B cell (primary cell): ENCODE measurements around the gene NECTIN4. TPM values are rescaled to one million over a fixed set of nuclear protein-coding genes. Genes with fewer than 3 reads are reported as not detected.

Experiments used
- ATAC-seq: fragments of 200-7000 bp; cut with Tn5 transposase; one replicate; pipeline ENCODE4 v1.10.0; 2021; ENCODE audit warnings: low read depth, mild to moderate bottlenecking, moderate number of reproducible peaks, moderate library complexity
- CTCF ChIA-PET: fragments of 350-600 bp; sonication (Branson Sonifier 250); formaldehyde crosslinking; loops from one replicate; lab custom pipeline; 2021; ENCODE audit warnings: antibody characterized with exemption, inconsistent platforms; lab: Charles Lee
- POLR2A ChIA-PET: fragments of 350-600 bp; sonication (Branson Sonifier 250); formaldehyde crosslinking; loops from one replicate; lab custom pipeline; 2021; ENCODE audit warnings: antibody characterized with exemption; lab: Charles Lee
- DNase-seq: peaks from one replicate; pipeline ENCODE4 v3.0.0; 2013
- H2AFZ ChIP-seq: 2 replicates; pipeline ENCODE4 v1.6.1; 2012; ENCODE audit warnings: mild to moderate bottlenecking, low read depth, low read length; ENCODE audit not compliant: insufficient read depth, poor library complexity, severe bottlenecking
- H3K27ac ChIP-seq, 2 donors: 1 replicate in 1 of 2; 2 replicates in 1 of 2; pipeline ENCODE4 v1.5.1; 2012 to 2013; ENCODE audit warnings: low read length in 2 of 2, mild to moderate bottlenecking in 2 of 2, moderate library complexity in 1 of 2
- H3K27me3 ChIP-seq, 4 experiments: fragments of 200-600 bp in 1 of 4; sonication (generic) in 1 of 4; replicated peaks in 1 of 4; 1 replicate in 2 of 4; 2 replicates in 2 of 4; pipeline versions ENCODE4 v1.6.1 to v1.7.0; 2013 to 2016; ENCODE audit warnings: low read length in 3 of 4, mild to moderate bottlenecking in 2 of 4, mixed read lengths in 1 of 4, moderate library complexity in 1 of 4; ENCODE audit not compliant: insufficient read depth in 4 of 4, control insufficient read depth in 3 of 4; ENCODE audit errors: control extremely low read depth in 1 of 4
- H3K36me3 ChIP-seq, 2 experiments: replicated peaks in 1 of 2; 1 replicate in 1 of 2; 2 replicates in 1 of 2; pipeline versions ENCODE4 v1.6.1 to v1.7.1; 2013; ENCODE audit warnings: low read length in 1 of 2; ENCODE audit not compliant: insufficient read depth in 2 of 2, control insufficient read depth in 1 of 2; ENCODE audit errors: control extremely low read depth in 1 of 2, extremely low read depth in 1 of 2
- H3K4me1 ChIP-seq, 2 donors: fragments of 200-600 bp in 1 of 2; sonication (generic) in 1 of 2; 1 replicate in 1 of 2; 2 replicates in 1 of 2; pipeline versions ENCODE4 v1.5.1 to v1.6.1; 2013 to 2017; ENCODE audit warnings: low read length in 2 of 2; ENCODE audit not compliant: control insufficient read depth in 2 of 2, insufficient read depth in 2 of 2
- H3K4me2 ChIP-seq: replicated peaks from 2 replicates; pipeline ENCODE3; 2012; ENCODE audit warnings: mild to moderate bottlenecking, low read depth, low read length; ENCODE audit not compliant: poor library complexity, severe bottlenecking
- H3K4me3 ChIP-seq, 5 experiments: fragments of 200-600 bp in 1 of 5; sonication (generic) in 1 of 5; 1 replicate in 3 of 5; 2 replicates in 2 of 5; pipeline versions ENCODE4 v1.5.1 to v1.7.0; 2011 to 2016; ENCODE audit warnings: low read length in 4 of 5, mild to moderate bottlenecking in 4 of 5, low read depth in 2 of 5, control low read depth in 1 of 5, moderate library complexity in 1 of 5; ENCODE audit not compliant: insufficient read depth in 1 of 5; ENCODE audit errors: control extremely low read depth in 1 of 5, extremely low read depth in 1 of 5
- H3K79me2 ChIP-seq: fragments of 200-600 bp; sonication (generic); one replicate; pipeline ENCODE4 v1.6.0; 2016; ENCODE audit warnings: low read length; ENCODE audit not compliant: control insufficient read depth, insufficient read depth
- H3K9ac ChIP-seq: fragments of 200-600 bp; sonication (generic); 2 replicates; pipeline ENCODE4 v1.6.1; 2017; ENCODE audit warnings: mild to moderate bottlenecking, low read length, moderate library complexity
- H3K9me3 ChIP-seq, 3 donors: one replicate each; pipeline versions ENCODE4 v1.6.1 to v1.7.1; 2013; ENCODE audit warnings: low read length in 2 of 3; ENCODE audit not compliant: control insufficient read depth in 2 of 3, insufficient read depth in 1 of 3; ENCODE audit errors: control extremely low read depth in 1 of 3
- H4K20me1 ChIP-seq: 2 replicates; pipeline ENCODE4 v1.6.0; 2012; ENCODE audit warnings: mild to moderate bottlenecking, low read length; ENCODE audit not compliant: insufficient read depth, control insufficient read depth, poor library complexity, severe bottlenecking
- H3K27ac Mint-ChIP-seq: one replicate; pipeline ENCODE4 v1.8.0; 2021; ENCODE audit warnings: mixed read lengths
- H3K27me3 Mint-ChIP-seq: one replicate; pipeline ENCODE4 v1.8.0; 2021; ENCODE audit warnings: mixed read lengths
- H3K4me1 Mint-ChIP-seq: one replicate; pipeline ENCODE4 v1.8.0; 2021; ENCODE audit warnings: mixed read lengths
- H3K4me3 Mint-ChIP-seq: one replicate; pipeline ENCODE4 v1.8.0; 2021; ENCODE audit warnings: mixed read lengths
- H3K9me3 Mint-ChIP-seq: one replicate; pipeline ENCODE4 v1.8.0; 2022; ENCODE audit warnings: mixed read lengths; ENCODE audit not compliant: insufficient read depth
- EZH2 ChIP-seq: IDR thresholded peaks from 2 replicates; pipeline ENCODE4 v1.6.1; 2012; ENCODE audit warnings: borderline replicate concordance, low read depth, mild to moderate bottlenecking, moderate library complexity, low read length; ENCODE audit not compliant: insufficient read depth, poor library complexity, severe bottlenecking
- WGBS: methylation state at CpG from one replicate; pipeline ENCODE4 v1.1.5; 2013; ENCODE audit warnings: missing lambda C conversion rate; ENCODE audit not compliant: insufficient coverage; 5-methylcytosine and 5-hydroxymethylcytosine counted together
- intact Hi-C: fragments of 100-400 bp; cut with micrococcal nuclease; formaldehyde crosslinking; loops from one replicate; pipeline ENCODE4 v1.10.0; 2022
- polyA plus RNA-seq: library from polyadenylated mRNA; depleted of rRNA; stranded (reverse); fragments of >200 nt; gene quantifications from 2 replicates; pipeline ENCODE4 v1.2.3, GENCODE V29; 2012
- total RNA-seq, 2 donors: library from RNA; stranded (reverse); fragments of 120-200 nt in 1 of 2; gene quantifications; 1 replicate in 1 of 2; 2 replicates in 1 of 2; pipeline versions ENCODE4 v1.2.3 to v1.2.4, GENCODE V29; 2013 to 2022
- TF ChIP-seq, protein P1 (sequence below): fragments of 200-600 bp; IDR thresholded peaks from one replicate; pipeline ENCODE4 v1.8.0; 2022; ENCODE audit warnings: antibody characterized with exemption, mild to moderate bottlenecking

Gene NECTIN4
- total and polyA plus RNA-seq, 2 donors (not counting 1 experiment from before 2014, with no cell fraction given) = not detected

GRCh38 chr1:161096530-161096929 is 7.2 kb upstream of the NECTIN4 start:
- Histone ChIP-seq H3K4me1 (peaks cover 16 to 31% of the 10 kb centered on the region in 2 donors), H3K79me2 (no peaks in the 10 kb centered on the region), H3K9ac (no peak overlapping the region), H3K9me3 (no peaks in the 10 kb centered on the region), H3K4me3 (no peak overlapping the region), H4K20me1 (no peaks in the 10 kb centered on the region), H2AFZ (peak overlapping the region; percentile 11), H3K27ac (no peak overlapping the region), H3K27me3 (no peaks in the 10 kb centered on the region), H3K4me2 (no peak overlapping the region), H3K36me3 (peaks cover 0 to 17% of the 10 kb centered on the region in 2 experiments)
- WGBS = 50% methylated on average over 1 of the region's 1 CpG
- intact Hi-C loops = loop anchor here (5.0 to 10.0 kb wide), 2 partner anchors 74 to 288 kb away; partner anchors contain the start of gene F11R
- peaks cover 33% of the 10 kb centered on the region for H3K4me1 Mint-ChIP-seq
- H3K4me3 Mint-ChIP-seq = peak overlapping the region; percentile 37
- H3K27me3 Mint-ChIP-seq = no peaks in the 10 kb centered on the region
- TF ChIP-seq EZH2 = no peak
- TF ChIP-seq, protein P1, sequence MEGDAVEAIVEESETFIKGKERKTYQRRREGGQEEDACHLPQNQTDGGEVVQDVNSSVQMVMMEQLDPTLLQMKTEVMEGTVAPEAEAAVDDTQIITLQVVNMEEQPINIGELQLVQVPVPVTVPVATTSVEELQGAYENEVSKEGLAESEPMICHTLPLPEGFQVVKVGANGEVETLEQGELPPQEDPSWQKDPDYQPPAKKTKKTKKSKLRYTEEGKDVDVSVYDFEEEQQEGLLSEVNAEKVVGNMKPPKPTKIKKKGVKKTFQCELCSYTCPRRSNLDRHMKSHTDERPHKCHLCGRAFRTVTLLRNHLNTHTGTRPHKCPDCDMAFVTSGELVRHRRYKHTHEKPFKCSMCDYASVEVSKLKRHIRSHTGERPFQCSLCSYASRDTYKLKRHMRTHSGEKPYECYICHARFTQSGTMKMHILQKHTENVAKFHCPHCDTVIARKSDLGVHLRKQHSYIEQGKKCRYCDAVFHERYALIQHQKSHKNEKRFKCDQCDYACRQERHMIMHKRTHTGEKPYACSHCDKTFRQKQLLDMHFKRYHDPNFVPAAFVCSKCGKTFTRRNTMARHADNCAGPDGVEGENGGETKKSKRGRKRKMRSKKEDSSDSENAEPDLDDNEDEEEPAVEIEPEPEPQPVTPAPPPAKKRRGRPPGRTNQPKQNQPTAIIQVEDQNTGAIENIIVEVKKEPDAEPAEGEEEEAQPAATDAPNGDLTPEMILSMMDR = no peak
- ATAC-seq (no peak), DNase-seq (no peak)
- CTCF ChIA-PET = interaction anchor here (0.9 to 8.7 kb wide), 14 partner anchors 14 to 135 kb away, joined by 3 to 142 read pairs (median 6); partner anchors contain the start of genes ARHGAP30, F11R, NIT1 and PFDN2
- POLR2A ChIA-PET = interaction anchor here (0.9 to 2.8 kb wide), 4 partner anchors 26 to 99 kb away, joined by 4 to 23 read pairs (median 16); partner anchors contain the start of genes ARHGAP30, PPOX and USF1
- peak overlapping the region; percentile 96 for H3K27ac Mint-ChIP-seq
- H3K9me3 Mint-ChIP-seq = no peaks in the 10 kb centered on the region

DNA sequence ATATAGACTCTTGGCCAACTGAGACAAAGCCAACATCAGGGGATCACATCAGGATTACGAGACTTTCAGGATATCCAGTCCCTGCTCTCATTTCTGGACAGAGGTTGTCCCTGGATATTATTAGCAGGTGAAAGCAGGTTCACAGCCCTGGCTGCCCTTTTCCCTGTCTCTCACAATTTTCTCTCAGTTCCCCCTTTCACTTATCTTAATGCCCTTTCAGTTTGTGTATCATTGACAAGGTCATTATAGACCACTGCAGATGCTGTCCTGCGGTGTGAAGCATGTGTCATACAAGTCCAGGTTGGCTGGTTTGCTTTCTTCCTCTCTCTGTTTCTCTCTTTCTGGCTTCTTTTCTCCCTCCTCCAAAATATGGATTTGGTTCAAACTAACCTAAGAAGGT is 6.7 kb upstream of the NECTIN4 start:
- peak overlapping the region; percentile 96 for H3K27ac Mint-ChIP-seq
- ATAC-seq = no peak
- no peaks in the 10 kb centered on the region for H3K9me3 ChIP-seq

More for the DNA sequence above, 6.7 kb upstream of the NECTIN4 start:
- Mint-ChIP-seq H3K4me3 (peak overlapping the region; percentile 37), H3K9me3 (no peaks in the 10 kb centered on the region), H3K27me3 (no peaks in the 10 kb centered on the region), H3K4me1 (peaks cover 33% of the 10 kb centered on the region)
- no peak overlapping the region for H3K27ac ChIP-seq
- H3K4me1 ChIP-seq = peaks cover 16 to 31% of the 10 kb centered on the region in 2 donors
- no peak for TF ChIP-seq EZH2
- 60% methylated on average over 1 of the region's 2 CpGs for WGBS
- H3K9ac ChIP-seq = no peak overlapping the region
- CTCF ChIA-PET = interaction anchor here (1.2 to 8.7 kb wide), 9 partner anchors 17 to 135 kb away, joined by 3 to 142 read pairs (median 6); partner anchors contain the start of genes ARHGAP30, TSTD1 and USF1
- POLR2A ChIA-PET = no interaction called here
- peaks cover 0 to 15% of the 10 kb centered on the region in 2 experiments for H3K36me3 ChIP-seq
- H3K79me2 ChIP-seq = no peaks in the 10 kb centered on the region
- H3K4me2 ChIP-seq = no peak overlapping the region
- H3K4me3 ChIP-seq = no peak overlapping the region
- peak overlapping the region; percentile 11 for H2AFZ ChIP-seq
- H3K27me3 ChIP-seq = no peaks in the 10 kb centered on the region
- no peak for DNase-seq
- intact Hi-C loops = loop anchor here (5.0 to 10.0 kb wide), 2 partner anchors 74 to 289 kb away; partner anchors contain the start of gene F11R
- H4K20me1 ChIP-seq = no peaks in the 10 kb centered on the region
